Stimulated activated CD4-positive, alpha-beta T cell treated with anti-CD3 and anti-CD28 coated beads, TNF-alpha, amount 100 ng/mL, for 24 hours (primary cell): Measurements from ENCODE around the gene QARS1.

Source experiments
- DNase-seq, 3 experiments: peaks; one replicate each; pipeline ENCODE4 v3.0.0-alpha.2; 2020; ENCODE audit warnings: low read depth in 3 of 3

Gene QARS1

DNA sequence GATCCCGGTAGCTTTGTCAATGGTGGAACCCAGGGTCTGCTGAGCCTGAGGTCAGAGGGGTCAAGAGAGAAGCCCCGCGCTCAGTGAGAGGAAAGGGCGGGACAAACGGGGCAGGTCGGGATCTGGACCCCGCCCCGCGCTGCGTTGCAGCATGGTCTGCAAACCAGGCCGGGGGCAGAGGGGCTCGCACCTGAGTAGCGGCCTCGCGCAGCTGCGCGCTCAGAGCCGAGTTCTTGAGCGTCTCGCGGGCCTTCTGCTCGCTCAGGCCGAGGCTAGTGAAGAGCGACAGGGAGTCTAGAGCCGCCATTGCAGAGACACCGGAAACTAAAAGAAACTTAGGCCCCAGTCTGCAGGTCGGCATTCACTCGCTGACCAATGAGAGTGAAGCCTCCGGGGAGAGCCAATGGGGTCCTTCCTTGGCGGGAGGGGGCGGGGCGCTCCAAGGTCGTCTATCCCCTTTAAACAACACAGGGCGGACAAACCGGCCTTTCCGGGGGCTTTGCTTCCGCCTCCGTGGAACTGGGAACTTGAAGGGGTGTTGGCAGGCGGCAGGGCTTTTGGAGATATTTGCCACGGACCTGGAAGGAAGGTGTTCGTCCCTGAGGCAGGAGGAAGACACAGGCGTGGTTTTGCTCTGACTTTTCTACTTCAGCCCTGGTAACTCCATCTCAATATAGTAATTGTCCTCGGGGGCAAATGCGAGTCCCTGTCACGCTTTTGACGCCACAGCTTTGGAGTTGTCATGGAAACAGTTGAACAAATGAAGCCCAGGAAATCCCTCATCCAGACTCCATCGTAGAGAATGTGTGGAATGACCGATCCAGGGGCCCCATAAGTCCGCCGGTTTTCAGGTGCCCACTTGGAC lies at the start of gene QARS1:
TSS of gene QARS1 (minus strand) at position 331 of the 865 bp plus-strand sequence. CDS start at position 307, 24 bp downstream.
- peak; percentile 80 to 88 (median 82) for DNase-seq

DNA sequence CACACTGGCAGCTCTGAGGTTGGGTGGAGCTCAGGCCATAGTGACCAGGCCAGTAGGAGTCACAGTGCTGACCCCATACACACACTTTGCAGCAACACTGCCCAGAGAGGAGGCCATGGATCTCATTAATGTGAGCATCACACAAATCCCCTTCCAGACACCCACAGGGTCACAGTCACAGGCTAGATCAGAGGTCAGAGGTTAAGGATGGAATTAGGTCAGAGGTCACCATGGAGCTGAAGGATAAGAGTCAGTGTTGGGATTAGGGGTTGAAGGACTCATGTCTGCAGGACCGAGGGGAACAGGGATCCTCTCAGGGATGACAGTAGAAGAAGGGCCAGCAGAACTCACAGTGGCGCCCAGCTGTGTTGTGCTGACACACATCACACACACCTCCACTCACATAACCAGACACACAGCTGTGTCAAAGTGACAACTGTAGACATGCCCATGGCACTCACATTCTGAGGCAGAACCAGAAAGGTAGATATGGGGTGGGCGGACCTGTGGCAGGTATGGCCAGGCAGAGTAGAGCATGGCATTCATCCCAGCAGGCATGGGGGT lies 48.9 kb upstream of the QARS1 start:
- DNase-seq = no peak

DNA sequence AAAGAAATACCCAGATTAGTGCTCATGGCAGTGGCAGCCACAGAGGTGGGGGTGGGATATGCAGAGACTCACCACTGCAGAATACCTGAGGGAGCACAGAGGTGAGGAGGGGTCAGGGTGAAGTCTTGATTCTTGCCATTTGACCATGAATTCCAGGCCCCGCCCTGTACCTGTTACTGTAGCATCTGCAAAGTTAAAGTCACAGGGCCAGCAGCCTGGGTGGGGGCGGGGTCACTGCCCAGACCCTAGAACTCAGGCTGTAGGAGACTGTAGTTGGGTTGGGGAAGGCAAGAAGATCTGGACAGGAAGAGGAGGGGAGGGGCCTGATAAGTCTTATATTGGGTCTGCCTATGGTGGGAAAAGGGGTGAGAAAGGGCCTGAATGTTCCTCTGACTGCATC lies 47.1 kb upstream of the QARS1 start:
- DNase-seq = no peak

DNA sequence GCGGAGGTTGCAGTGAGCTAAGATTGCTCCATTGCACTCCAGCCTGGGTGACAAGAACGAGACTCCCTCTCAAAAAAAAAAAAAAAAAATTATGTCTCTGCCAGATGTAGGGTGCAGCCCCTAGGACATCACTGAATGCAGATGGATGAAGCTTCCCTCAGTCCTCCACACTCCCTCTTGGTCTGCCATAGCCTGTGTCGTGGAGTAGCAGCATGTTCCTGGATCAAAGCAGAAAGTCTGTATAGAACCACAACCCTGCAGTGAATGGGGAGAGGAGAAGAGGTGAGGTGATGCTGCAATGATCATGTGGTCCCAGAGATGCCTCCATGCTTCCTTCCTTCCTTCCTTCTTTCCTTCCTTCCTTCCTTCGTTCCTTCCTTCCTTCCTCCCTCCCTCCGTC lies 43.6 kb upstream of the QARS1 start:
- DNase-seq = no peak

DNA sequence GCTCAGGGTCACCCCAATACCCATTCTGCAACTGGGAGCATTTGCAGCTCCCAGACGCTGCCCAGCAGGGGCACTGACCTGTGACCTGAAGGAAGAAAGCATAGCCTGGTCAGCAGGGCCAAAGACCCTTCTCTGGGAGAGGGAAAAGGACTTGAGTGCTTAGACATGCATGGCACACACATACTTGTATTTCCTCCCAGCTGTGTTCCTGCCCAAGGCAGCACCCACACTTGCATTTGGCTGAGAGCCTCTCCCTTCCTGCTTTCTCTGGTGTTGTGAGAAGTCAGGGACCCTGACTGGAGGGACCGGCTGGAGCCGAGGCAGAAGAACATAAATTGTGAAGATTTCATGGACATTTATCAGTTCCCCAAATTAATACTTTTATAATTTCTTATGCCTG lies 35.5 kb upstream of the QARS1 start:
- DNase-seq = no peak

DNA sequence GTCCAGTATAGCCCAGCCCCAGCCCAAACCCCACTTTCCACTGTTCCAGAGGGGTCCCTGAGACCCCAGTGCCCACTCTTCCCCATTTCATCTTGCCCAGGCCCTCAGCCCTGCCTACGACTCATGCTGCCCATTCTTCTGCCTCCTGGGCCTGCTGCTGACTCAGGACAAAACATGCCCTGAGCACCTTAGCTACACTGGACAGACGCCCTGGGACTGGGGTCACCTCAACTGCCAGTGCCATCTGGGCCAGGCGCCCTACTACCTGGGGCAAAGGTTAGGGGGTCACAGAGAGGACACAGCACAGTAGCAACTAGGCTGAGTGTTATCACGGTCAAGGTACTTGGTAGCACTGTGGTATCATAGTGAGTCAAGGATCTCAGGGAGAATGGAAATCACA lies 30.9 kb upstream of the QARS1 start:
- no peak for DNase-seq

DNA sequence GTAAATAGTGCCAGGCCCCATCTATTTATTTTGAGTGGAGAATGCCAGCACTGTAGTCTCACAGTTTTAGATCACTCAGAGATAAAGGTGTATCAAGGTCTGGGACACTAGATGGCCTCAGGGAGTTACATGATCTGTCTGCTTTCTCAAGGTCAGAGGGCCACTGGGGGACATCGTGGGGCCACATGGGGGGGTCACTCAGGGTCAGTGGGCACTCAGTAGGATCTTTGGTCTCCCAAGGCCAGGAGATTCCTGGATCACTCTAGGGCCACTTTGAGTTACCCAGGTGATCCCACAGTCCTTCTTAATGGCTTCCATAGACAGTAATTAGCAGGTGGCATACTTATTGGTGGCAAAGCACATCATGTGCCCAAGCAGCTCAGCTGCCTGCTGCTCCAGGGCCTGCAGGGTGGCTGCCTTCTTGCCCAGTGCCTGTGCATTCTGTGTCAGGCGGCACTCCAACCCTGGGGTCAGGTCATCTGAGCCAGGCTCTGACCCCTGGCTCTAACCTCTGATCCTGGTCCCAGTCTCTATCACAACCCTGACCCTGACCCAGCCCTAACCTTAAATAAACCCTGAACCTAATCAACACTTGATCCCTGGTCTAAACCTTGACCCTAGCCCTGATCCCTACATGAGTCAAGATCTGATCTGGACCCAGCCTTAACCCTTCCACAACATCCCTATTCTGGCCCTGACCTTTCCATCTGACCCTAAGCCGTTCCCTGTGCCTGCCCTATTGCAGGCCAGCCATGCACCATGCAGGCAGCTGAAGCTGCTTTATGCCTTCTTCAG lies 30.1 kb upstream of the QARS1 start:
- no peak for DNase-seq

DNA sequence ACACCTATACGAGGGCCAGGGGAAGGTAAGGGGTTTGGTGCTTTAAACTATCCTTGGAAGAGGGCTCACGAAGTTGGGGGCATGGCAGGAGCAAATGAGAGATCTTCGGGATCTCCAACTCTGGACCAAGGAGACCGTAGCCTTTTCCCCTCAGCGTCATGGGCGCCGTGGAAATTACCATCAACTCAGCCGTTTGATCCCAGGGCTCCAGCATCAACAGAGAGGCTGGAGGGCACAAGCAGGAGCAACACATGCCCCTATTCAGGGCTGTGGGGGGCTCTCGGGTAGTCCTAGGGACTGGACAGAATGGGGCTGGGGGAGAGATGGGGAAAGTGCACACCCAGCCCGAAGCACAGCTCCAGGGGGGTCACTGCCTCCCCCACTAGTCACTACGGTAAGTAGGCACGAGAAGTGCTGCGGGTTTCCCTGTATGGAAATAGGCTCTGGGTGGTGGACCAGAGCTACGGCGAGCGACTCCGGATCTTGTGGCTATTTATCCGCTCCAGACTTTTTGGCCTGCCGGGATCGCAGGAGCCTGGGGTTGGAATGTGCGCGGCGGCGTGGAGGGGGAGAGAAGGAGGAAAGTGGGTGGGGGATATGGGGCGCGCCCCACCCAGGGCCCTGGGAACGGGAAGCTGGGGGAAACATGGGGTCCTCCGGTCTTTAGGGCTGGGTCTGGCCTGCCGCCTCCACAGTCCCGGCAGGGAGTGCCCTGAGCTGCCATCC lies 28.8 kb upstream of the QARS1 start:
- no peak for DNase-seq

DNA sequence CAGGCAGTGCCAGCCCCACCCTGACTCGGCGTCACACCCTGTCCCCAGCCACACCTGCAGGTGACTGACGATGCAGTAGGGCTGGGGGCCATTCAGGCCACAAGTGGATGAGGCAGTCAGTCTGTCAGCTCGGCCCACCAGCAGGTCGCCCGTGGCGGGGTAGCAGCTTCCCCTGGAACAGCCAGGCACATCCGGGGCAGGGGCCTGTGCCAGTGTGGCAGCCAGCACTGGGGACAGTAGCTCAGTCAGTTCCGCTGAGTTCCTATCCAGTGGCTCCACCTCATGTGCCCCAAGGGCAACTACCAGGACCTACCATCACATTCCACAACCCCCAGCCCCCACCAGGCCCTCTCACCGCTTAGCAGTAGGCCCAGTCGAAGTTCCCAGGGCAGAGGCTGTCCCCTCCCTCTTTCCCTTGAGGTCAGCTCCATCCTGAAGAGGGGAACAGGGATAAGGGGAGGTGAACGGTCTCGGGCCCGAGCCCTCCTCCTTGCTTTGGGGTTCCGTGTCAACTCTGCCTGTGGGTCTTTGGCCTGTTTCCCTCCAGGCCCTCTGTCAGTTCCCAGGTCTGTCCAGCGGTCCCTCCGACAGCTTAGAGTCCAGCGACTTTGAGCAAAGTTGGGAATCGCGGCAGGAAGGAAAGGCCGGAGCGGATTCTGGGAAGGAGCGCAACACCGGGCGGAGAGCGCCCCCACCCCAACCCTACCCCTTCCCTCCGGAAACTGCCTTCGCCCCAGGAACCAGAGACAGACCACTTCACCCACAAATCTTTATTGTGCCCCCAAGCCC lies 28.1 kb upstream of the QARS1 start, which contains the start of gene LAMB2:
TSS of gene LAMB2 (minus strand) at position 614 of the 789 bp plus-strand sequence. CDS start at position 431, 183 bp downstream.
- DNase-seq = no peak

DNA sequence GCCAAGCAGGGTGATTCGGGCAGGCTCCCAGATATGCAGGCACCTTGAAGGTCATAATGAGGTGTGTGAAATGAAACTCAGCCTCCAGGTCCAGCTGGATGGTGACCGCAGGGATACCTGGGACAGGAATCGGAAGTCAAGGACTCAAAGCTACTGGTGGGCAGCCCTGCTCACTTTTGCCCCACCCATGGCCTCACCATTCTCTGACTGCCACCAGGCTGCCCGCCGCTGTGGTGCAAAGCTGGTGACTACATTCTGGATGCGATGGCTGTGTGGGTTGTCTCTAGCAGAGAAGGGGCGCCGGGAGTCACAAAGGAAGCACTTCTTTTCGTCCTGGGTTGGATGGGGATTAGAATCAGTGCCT lies 27.5 kb upstream of the QARS1 start:
- no peak for DNase-seq

DNA sequence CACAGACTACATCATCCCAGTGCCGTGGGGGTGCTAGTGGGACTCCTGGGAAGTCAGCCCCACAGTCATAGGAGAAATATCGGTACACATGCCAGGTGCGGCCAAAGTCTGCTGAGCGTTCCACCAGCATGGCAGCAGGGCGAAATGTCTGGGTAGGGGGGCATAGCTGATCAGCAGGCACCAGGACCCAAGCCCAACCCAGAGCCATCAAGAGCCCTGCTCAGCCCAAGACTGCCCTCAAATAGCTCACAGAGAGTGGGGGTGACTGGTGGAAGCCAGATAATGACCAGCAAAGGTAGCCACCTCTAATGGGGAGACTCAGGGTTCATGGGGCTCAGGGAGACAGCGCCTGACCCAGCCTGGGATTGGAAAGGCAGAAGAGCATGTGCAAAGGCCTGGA lies 27.0 kb upstream of the QARS1 start:
- DNase-seq = no peak

DNA sequence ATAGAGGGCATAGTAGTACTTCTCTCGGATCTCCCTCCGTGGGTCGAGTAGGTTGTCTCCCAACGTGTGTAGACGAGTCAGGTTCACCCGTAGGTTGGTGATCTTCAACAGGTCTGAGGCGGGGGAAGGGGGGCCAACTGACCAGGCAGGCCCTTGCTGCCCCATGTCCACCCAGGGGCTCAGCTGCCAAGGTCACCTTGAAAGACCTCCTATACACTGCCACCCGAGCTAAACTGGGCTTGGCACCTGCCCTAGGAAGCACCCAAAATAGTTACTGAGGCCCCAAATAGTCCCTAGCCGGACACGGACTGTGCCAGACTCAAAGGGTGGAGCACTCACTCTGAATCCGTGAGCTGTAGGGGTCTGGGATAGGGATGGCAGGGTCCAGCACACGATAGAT lies 26.5 kb upstream of the QARS1 start:
- DNase-seq = no peak

DNA sequence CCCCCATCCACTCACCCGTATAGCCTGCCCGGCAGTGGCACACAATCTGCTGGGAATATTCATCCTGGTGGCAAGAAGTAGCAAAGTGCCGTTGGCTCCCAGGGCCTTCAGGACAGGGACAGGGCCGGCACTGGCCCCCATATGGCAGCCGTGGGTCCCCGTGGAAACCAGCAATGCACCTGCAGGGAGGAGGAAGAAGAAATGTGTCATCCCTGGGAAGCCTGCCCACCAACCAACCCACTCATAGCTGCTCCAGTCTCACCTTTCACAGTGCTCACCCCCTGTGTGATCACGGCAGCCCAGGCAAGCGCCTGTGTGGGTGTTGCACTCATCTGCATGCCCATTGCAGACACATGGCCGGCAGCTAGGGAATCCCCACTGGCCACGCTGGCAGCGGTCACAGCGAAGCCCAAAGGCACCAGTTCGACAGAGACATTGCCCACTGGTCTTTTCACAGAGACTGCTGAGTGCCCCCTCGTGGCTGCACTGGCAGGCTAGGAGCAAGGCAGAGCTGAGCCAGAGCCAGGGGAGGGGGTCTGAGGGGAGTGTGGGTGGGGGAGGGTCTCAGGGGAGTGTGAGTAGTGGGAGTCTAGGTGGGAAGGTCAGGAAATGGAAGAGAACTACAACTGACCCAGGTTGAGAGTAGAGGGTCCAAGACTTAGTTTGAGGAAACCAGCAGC lies 20.6 kb upstream of the QARS1 start:
- no peak for DNase-seq

DNA sequence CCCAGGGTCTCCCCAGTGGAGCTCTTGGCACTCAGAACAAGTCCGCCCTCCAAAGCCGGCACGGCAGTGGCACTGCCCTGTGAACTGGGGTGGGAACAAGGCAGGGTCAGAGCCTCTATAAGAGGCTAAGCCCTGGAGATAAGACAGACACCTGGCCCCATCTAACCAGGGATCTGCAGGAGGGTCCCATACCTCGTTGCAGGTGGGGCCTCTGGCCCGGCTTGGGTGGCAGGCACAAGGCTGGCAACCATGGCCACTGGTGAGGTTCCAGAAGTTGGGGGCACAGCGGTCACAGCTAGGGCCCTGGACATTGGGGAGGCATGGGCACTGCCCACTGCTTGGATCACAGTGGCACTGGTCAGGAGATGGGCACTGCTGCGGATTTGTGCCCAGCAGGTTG lies 19.6 kb upstream of the QARS1 start:
- no peak for DNase-seq

DNA sequence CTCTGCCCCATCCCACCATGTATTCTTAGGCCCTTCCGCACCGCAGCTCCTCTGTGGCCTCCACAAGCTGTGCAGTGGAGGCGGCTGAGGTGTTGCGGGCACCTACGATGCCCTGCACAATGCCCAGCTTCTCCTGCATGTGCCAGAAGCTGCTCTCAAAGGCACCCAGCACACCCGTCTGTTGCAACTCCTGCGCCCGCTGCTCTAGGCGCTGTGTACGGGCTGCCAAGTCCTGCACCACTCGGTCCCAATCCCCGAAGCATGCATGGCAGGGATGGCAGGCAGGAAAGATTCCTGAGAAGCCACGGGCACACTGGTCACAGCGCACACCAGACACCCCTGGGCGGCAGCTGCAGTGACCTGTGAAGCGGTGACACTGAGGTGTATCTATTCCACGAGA lies 19.1 kb upstream of the QARS1 start:
- DNase-seq = no peak

DNA sequence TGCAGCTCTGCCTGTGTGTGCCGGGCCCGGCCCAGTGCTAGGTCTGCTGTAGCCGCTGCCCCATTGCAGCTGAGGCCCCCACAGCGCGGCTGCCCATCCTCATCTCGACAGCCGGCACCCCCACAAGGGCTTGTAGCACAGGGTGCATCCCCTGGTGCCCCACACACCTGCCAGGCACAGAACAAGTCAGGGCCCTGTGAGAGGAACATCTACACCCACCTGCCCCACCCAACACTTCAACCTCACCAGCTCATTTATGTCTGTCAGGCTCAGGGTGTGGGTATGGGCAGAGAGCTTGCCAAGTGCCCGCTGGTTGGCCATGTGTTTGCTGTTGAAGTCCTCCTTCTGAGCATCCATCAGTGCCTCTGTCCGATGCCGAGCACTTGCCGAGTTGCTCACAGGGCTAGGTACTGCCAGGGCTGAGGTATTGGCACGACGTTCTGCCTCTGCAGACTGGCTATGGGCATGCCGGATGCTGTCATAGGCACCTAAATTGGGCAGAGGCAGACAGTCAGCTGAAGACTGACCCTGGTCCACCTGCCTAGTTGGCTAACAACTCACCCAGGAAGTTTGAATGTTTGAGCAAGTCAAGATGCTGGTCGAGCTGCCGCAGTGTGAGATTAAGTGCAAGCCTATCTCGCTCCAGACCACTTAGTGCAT lies 18.5 kb upstream of the QARS1 start:
- DNase-seq = no peak

DNA sequence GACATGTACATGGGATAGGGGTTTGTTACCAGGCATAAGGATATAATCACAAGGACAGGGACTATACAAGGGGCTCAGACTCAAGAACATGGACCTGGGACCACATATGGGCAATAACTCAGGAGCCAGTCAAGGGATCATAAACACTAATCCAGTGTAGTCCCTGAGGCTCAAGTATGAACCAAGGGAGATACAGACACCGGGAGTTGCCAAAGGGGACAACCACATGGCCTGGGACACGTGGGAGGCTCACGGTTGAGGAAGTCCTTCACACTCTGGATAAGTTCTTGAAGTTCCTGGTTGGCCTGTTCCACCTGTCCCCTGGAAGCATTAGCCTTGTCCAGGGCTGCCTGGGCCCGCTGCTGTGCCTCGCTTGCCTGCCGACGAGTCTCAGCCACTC lies 17.9 kb upstream of the QARS1 start:
- no peak for DNase-seq

DNA sequence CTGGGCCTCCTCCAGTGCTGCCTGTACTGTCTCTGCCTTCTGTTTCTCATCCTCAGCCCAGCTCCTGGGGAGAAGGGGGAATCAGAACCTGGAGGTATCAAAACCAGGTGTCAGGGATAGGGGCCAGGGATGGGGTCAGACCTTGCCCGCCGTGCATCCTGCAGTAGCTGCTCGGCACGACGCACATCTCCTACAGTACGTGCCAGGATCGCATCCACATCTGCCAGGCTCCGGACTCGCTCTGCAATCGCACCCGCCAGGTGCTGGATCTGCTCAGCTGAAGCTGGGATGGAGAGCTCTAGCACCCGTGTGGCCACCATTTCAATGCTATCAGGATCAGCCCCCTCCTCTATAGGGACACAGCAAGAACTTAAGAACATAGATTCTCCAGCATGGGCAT lies 17.5 kb upstream of the QARS1 start:
- no peak for DNase-seq

DNA sequence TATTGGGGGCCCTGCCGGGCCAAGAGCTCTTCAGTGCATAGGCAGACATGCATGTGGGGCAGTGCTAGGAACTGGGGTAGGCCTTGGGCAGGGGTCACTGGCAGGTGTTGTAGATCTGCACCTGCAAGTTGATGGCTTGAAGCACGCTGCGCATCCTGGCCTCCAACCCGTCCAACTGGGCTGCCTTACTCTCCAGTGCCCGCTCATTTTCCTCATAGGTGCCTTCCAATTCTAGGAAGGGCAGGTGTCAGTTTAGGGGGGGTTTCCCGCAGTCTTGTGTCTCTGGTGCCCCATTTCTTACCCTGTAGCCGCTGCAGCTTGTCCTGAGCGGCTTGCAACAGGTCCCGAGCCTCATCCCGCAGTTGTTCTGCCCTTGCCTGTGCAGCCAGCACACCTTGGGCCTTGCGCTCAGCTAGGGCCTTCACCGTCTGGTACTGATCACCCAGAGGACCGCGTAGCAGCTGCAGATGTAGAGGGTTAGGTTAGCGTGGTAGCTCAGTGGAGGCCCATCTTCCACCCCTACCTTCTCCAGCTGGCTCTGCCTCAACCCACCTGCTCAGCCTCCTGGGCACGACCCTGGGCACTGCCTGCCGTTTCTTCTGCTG lies 16.7 kb upstream of the QARS1 start:
- no peak for DNase-seq
